Effector memory CD8-positive, alpha-beta T cell (primary cell): ENCODE measurements around the gene ZNF382.

Experiments
- ATAC-seq: fragments of 150-1000 bp; cut with Tn5 transposase; replicated peaks from 2 replicates; pipeline ENCODE4 v1.10.0; 2021; ENCODE audit warnings: mild to moderate bottlenecking, moderate library complexity
- DNase-seq, 3 experiments: peaks; one replicate each; pipeline ENCODE4 v3.0.0; 2021
- H3K27ac Mint-ChIP-seq, 2 donors: one replicate each; pipeline ENCODE4 v1.8.0; 2022; ENCODE audit warnings: mild to moderate bottlenecking in 2 of 2, mixed read lengths in 2 of 2, moderate library complexity in 2 of 2
- H3K27me3 Mint-ChIP-seq, 2 donors: one replicate each; pipeline ENCODE4 v1.8.0; 2022; ENCODE audit warnings: mixed read lengths in 2 of 2
- H3K36me3 Mint-ChIP-seq: one replicate; pipeline ENCODE4 v1.8.0; 2022; ENCODE audit warnings: mild to moderate bottlenecking, moderate library complexity, mixed read lengths; ENCODE audit not compliant: insufficient read depth
- H3K4me1 Mint-ChIP-seq, 2 donors: one replicate each; pipeline ENCODE4 v1.8.0; 2022; ENCODE audit warnings: low read depth in 2 of 2, mixed read lengths in 2 of 2
- H3K4me3 Mint-ChIP-seq, 2 donors: one replicate each; pipeline ENCODE4 v1.8.0; 2022; ENCODE audit warnings: mild to moderate bottlenecking in 2 of 2, mixed read lengths in 2 of 2, moderate library complexity in 2 of 2
- H3K9me3 Mint-ChIP-seq, 2 donors: one replicate each; pipeline ENCODE4 v1.8.0; 2022; ENCODE audit warnings: mixed read lengths in 2 of 2

Gene ZNF382

DNA sequence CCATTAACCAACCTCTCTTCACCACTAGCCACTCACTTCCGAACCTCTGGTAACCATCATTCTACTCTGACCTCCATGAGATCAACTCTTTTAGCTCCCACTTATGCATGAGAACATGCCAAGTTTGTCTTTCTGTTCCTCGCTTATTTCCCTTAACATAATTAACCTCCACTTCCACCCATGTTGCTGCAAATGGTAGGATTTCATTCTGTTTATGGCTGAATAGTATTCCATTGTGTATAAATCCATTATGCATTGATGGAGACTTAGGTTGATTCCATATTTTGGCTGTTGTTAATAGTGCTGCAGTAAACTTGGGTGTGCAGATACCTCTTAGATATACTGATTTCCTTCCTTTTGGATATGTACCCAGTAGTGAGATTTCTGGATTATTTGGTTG is 30.2 kb downstream of the ZNF382 start:
- ATAC-seq = no peak
- no peak overlapping the region for H3K27ac Mint-ChIP-seq
- no peaks in the 10 kb centered on the region for H3K27me3 Mint-ChIP-seq
- peaks cover 3% of the 10 kb centered on the region for H3K36me3 Mint-ChIP-seq
- H3K4me3 Mint-ChIP-seq = no peak overlapping the region
- H3K4me1 Mint-ChIP-seq = no peaks in the 10 kb centered on the region
- peaks cover 19 to 25% of the 10 kb centered on the region in 2 donors for H3K9me3 Mint-ChIP-seq
- DNase-seq = no peak

DNA sequence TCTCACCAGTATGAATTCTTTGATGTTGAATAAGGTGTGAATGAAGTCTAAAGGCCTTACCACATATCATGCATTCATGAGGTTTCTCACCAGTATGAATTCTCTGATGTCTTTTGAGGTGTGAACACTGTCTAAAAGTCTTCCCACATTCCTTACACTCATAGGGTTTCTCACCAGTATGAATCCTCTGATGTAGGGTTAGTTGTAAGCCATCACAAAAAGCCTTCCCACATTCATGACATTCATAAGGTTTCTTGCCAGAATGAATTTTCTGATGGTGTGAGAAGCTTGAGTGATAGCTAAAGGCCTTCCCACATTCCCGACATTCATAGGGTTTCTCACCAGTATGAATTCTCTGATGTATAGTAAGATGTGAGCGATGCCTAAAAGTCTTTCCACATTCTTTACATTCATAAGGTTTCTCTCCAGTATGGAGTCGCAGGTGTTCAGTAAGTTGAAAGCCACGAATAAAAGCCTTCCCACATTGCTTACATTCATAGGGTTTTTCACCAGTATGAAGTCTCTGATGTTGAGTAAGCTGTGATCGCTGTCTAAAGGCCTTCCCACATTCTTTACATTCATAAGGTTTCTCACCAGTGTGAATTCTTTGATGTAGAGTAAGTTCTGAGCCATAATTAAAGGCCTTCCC is 33.9 kb downstream of the ZNF382 start:
- H3K27ac Mint-ChIP-seq = no peak overlapping the region
- peaks cover 3% of the 10 kb centered on the region for H3K36me3 Mint-ChIP-seq
- H3K9me3 Mint-ChIP-seq = peaks cover 13 to 15% of the 10 kb centered on the region in 2 donors
- no peaks in the 10 kb centered on the region for H3K4me1 Mint-ChIP-seq
- no peaks in the 10 kb centered on the region for H3K27me3 Mint-ChIP-seq
- ATAC-seq (no peak), DNase-seq (no peak)
- no peak overlapping the region for H3K4me3 Mint-ChIP-seq

DNA sequence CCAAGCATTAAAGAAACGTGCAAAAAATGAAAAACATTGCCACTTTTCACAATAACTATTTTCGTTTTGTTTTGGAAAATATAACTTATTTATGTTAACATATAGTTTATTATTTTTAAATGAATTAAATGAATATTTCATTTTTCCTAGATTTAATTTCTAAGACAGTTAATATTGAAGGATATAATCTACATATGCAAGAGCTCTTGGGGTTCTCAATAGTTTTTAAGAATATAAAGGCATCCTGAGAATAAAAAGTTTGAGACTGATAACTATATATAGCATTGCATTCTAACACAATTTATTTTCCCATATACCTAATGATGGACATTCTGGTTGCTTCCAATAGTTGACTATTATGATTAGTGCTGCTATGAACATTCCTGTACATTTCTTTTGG is 41.6 kb downstream of the ZNF382 start:
- Mint-ChIP-seq H3K27ac (no peak overlapping the region), H3K27me3 (no peaks in the 10 kb centered on the region), H3K9me3 (peaks cover 0 to 4% of the 10 kb centered on the region in 2 donors), H3K4me3 (no peak overlapping the region), H3K36me3 (peaks cover 27% of the 10 kb centered on the region), H3K4me1 (no peaks in the 10 kb centered on the region)
- ATAC-seq (no peak), DNase-seq (no peak)

DNA sequence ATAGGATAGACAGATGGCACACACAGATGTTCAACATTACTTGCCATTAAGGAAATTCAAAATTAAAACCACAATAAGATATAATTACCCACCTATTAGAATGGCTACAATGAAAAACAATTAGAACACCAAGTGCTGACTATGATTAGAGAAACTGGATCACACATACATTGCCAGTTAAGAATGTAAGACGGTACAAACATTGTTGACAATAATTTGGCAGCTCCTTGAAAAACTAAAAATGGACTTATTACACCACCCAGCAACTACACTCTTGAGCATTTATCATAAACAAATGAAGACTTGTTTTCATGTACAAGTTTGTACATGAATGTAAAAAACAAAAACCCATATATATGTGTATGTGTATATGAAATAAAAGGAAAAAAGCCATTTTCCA is 47.8 kb downstream of the ZNF382 start:
- Mint-ChIP-seq H3K27me3 (no peaks in the 10 kb centered on the region), H3K4me3 (no peak overlapping the region), H3K36me3 (peaks cover 63% of the 10 kb centered on the region), H3K27ac (no peak overlapping the region), H3K4me1 (no peaks in the 10 kb centered on the region), H3K9me3 (peaks cover 4 to 9% of the 10 kb centered on the region in 2 donors)
- ATAC-seq (no peak), DNase-seq (no peak)

DNA sequence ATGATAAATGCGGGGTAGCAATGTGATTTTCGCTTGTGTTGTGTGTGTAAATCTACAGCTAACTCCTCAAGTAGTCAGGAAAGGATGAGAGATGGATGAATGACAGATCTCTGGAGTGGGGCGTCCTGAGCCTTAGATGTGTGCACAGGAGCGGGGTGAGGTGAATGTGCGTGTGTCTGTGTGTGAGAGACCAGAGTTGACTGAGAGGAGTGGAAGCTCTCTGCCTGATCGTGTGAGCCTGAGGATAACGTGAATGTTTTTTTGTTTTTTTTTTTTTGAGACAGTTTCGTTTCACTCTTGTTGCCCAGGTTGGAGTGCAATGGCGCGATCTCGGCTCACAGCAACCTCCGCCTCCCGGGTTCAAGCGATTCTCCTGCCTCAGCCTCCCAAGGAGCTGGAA is 60.7 kb downstream of the ZNF382 start:
- no peaks in the 10 kb centered on the region for H3K27me3 Mint-ChIP-seq
- DNase-seq (no peak), ATAC-seq (no peak)
- peaks cover 28 to 38% of the 10 kb centered on the region in 2 donors for H3K4me1 Mint-ChIP-seq
- H3K9me3 Mint-ChIP-seq = peaks cover 0 to 2% of the 10 kb centered on the region in 2 donors
- H3K4me3 Mint-ChIP-seq = peak overlapping the region; percentile 100
- H3K27ac Mint-ChIP-seq = peak overlapping the region; percentile 99 to 100
- H3K36me3 Mint-ChIP-seq = peaks cover 30% of the 10 kb centered on the region

DNA sequence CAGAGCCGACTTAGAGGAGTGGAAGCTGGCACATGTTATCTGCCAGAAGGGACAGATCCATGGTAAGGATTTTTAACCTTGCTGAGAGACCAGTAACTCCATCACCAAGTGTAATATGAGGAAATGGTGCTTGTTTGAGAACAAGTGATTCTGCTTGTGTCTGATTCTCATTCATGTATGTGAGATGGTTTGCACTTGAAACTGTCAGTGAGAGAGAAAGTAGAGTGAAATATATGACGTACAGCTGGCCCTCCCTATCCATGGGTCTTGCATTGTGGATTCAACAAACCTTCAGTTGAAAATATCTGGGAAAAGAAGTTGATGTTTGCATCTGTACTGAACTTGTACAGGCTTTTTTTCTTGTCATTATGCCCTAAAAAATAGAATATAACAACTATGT is 63.5 kb downstream of the ZNF382 start:
- Mint-ChIP-seq H3K4me1 (peaks cover 28 to 36% of the 10 kb centered on the region in 2 donors), H3K27ac (no peak overlapping the region), H3K27me3 (no peaks in the 10 kb centered on the region), H3K4me3 (peak overlapping the region; percentile 100), H3K36me3 (peaks cover 23% of the 10 kb centered on the region), H3K9me3 (peaks cover 0 to 2% of the 10 kb centered on the region in 2 donors)
- no peak for ATAC-seq
- no peak for DNase-seq

DNA sequence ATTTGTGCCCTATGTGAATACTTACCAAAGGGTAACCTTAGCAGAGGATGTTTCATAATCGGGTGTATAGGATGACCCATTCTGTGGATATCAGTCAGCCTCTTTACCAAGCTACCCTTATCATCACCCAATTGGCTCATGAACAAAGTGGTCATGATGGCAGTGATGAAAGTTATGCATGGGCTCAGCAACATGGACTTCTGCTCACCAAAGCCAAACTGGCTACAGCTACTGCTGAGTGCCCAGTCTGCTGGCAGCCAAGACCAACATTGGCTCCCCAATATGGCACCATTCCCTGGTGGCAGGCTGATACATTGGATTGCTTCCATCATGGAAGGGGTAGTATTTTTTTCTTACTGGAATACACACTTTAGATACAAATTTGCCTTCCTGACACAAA is 67.3 kb downstream of the ZNF382 start:
- ATAC-seq (no peak), DNase-seq (no peak)
- H3K4me3 Mint-ChIP-seq = no peak overlapping the region
- no peaks in the 10 kb centered on the region for H3K27me3 Mint-ChIP-seq
- H3K27ac Mint-ChIP-seq = peak overlapping the region in 1 of 2 donors; percentile 38
- no peaks in the 10 kb centered on the region for H3K9me3 Mint-ChIP-seq
- H3K36me3 Mint-ChIP-seq = peaks cover 5% of the 10 kb centered on the region
- peaks cover 13% of the 10 kb centered on the region in 2 donors for H3K4me1 Mint-ChIP-seq

DNA sequence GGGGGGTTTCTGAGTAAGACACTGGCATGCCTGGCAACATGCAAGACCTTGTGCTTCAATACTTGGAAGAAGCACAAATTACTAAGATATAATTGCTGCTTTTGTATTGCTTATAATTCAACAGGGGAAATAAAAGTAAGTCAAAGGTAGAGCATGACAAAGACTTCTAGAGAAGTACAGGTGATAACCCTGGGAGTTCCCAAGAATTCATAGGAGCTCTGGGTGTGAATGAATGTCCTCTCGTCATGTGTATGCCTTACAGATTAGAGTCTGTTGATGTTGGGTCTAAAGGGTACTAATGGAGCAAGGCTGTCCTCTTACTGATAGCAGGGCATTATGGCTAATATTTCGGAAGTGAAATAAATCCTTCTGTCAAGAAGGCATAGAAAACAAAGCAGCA is 69.1 kb downstream of the ZNF382 start:
- Mint-ChIP-seq H3K27ac (no peak overlapping the region), H3K9me3 (no peaks in the 10 kb centered on the region), H3K4me3 (no peak overlapping the region)

DNA sequence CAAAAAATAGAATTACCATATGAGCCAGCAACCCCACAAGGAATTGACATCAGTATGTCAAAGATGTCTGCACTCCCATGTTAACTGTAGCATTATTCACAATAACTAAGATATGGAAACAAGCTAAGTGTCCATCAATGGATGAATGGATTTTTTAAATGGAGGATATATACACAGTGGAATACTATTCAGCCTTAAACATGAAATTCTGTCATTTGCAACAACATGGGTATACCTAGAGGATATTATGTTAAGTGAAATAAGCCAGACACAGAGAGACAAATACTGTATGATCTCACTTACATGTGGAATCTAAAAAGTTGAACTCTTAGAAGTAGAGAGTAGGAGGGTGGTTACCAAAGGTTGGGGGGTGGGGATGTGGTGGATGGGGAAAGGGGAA is 74.3 kb downstream of the ZNF382 start:
- ATAC-seq (no peak), DNase-seq (no peak)
- Mint-ChIP-seq H3K4me1 (no peaks in the 10 kb centered on the region), H3K36me3 (peaks cover 7% of the 10 kb centered on the region), H3K4me3 (no peak overlapping the region), H3K9me3 (no peaks in the 10 kb centered on the region), H3K27ac (no peak overlapping the region), H3K27me3 (no peaks in the 10 kb centered on the region)

More for the DNA sequence above, 69.1 kb downstream of the ZNF382 start:
- H3K36me3 Mint-ChIP-seq = no peaks in the 10 kb centered on the region
- DNase-seq = no peak
- no peak for ATAC-seq
- no peaks in the 10 kb centered on the region for H3K27me3 Mint-ChIP-seq
- H3K4me1 Mint-ChIP-seq = peaks cover 1 to 3% of the 10 kb centered on the region in 2 donors
